GM12892 (cell line): Measurements from ENCODE around the gene CAPN11.

Source experiments
- POLR2A ChIP-seq: IDR thresholded peaks from 2 replicates; pipeline ENCODE4 v1.6.1; 2011; ENCODE audit warnings: low read depth, low read length, control low read depth
- POLR2AphosphoS5 ChIP-seq: IDR thresholded peaks from 2 replicates; pipeline ENCODE4 v1.6.1; 2011; ENCODE audit warnings: low read depth, low read length, control low read depth

DNA sequence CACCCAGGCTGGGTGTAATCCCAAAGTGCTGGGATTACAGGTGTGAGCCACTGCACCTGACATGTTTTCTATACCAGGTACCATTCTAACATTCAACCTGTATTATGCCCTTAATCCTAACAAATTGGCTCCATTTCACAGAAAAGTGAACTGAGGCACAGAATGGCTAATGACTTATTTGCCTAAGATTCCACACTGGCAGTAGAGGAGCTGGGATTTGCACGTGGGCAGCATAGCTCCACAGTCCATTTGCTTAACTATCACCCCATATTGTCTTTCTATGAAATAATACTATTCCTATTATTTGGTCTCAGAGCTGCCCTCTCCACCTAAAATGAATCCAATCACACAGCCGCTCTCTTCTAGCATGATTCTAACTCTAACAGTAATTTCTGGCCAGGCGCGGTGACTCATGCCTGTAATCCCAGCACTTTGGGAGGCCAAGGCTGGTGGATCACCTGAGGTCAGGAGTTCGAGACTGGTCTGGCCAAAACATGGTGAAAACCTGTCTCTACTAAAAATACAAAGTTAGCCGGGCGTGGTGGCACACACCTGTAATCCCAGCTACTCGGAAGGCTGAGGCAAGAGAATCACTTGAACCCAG, 34.8 kb downstream of the CAPN11 start:
- TF ChIP-seq POLR2AphosphoS5 (no peak), POLR2A (no peak)
